Measurements from ENCODE around the gene FDXR.

GRCh38 chr17:74904687-74905409 is 32.1 kb upstream of the FDXR start:
- TF ChIP-seq ATF3 (IDR thresholded peaks at IDR 0.05) (no peak), ATF3 (CRISPR knock-in tag; conservative IDR thresholded peaks at IDR 0.05) (no peak), FOXP4 (CRISPR knock-in tag; IDR thresholded peaks at IDR 0.05; ENCODE audit: borderline replicate concordance) (no peak), STAT5B (CRISPR knock-in tag; IDR thresholded peaks at IDR 0.05) (no peak), JUND (IDR thresholded peaks at IDR 0.05; ENCODE audit: borderline replicate concordance, low read depth, low read length) (no peak), JUND (tag; IDR thresholded peaks at IDR 0.05; ENCODE audit: borderline replicate concordance, low read depth, low read length) (no peak), CTCF (IDR thresholded peaks at IDR 0.05 in 2 of 3, conservative IDR thresholded peaks at IDR 0.05 in 1 of 3; ENCODE audit: insufficient read depth in 2 of 3, low read depth in 1 of 3, low read length in 3 of 3) (no peak), ZNF133 (CRISPR knock-in tag; IDR thresholded peaks at IDR 0.05) (no peak), POLR2AphosphoS5 (IDR thresholded peaks at IDR 0.05; ENCODE audit: control insufficient read depth, insufficient read depth, low read depth, low read length) (no peak), ZKSCAN1 (IDR thresholded peaks at IDR 0.05; ENCODE audit: low read depth, low read length) (no peak), EHMT2 (IDR thresholded peaks at IDR 0.05) (no peak), POLR2A (conservative IDR thresholded peaks at IDR 0.05) (no peak), CBX8 (IDR thresholded peaks at IDR 0.05; ENCODE audit: borderline replicate concordance, extremely low read depth, low read depth, low read length, poor library complexity, severe bottlenecking) (no peak), CBX5 (IDR thresholded peaks at IDR 0.05; ENCODE audit: borderline replicate concordance, low read depth) (no peak), ARID2 (IDR thresholded peaks at IDR 0.05) (no peak), SREBF1 (IDR thresholded peaks at IDR 0.05; ENCODE audit: borderline replicate concordance, low read depth, low read length) (no peak)
